Common myeloid progenitor, CD34-positive (primary cell): ENCODE measurements around the gene DOCK2.
"Not testable (repeated sequence)": the region's sequence is repeated elsewhere in the genome, so short reads cannot be mapped to it uniquely, and the experiment has no call there.

Experiments used
- CTCF ChIA-PET: fragments of 350-600 bp; sonication (Branson Sonifier 250); formaldehyde crosslinking; loops from one replicate; lab custom pipeline; 2021; ENCODE audit warnings: antibody characterized with exemption; lab: Charles Lee
- POLR2A ChIA-PET: fragments of 350-600 bp; sonication (Branson Sonifier 250); formaldehyde crosslinking; loops from one replicate; lab custom pipeline; 2021; ENCODE audit warnings: antibody characterized with exemption; lab: Charles Lee
- DNase-seq, 3 donors: peaks; one replicate each; pipeline versions ENCODE4 v3.0.0 to v3.0.0-alpha.2; 2013
- H3K27ac ChIP-seq, 2 experiments: 1 replicate in 1 of 2; 2 replicates in 1 of 2; pipeline ENCODE4 v1.7.0; 2013; ENCODE audit warnings: inconsistent platforms in 2 of 2, low read length in 2 of 2, mild to moderate bottlenecking in 2 of 2, low read depth in 1 of 2, moderate library complexity in 1 of 2; ENCODE audit not compliant: severe bottlenecking in 2 of 2, insufficient read depth in 1 of 2, poor library complexity in 1 of 2
- H3K27me3 ChIP-seq, 5 experiments: replicated peaks in 2 of 5; 1 replicate in 3 of 5; 2 replicates in 2 of 5; pipeline versions ENCODE4 v1.6.1 to v1.7.0; 2013; ENCODE audit warnings: low read length in 4 of 5, mild to moderate bottlenecking in 2 of 5, moderate library complexity in 2 of 5, inconsistent platforms in 1 of 5; ENCODE audit not compliant: insufficient read depth in 5 of 5, control insufficient read depth in 4 of 5
- H3K36me3 ChIP-seq, 4 experiments: 1 replicate in 2 of 4; 2 replicates in 2 of 4; pipeline versions ENCODE4 v1.6.1 to v1.7.0; 2013; ENCODE audit warnings: low read length in 3 of 4, control low read depth in 1 of 4, mild to moderate bottlenecking in 1 of 4; ENCODE audit not compliant: control insufficient read depth in 4 of 4, insufficient read depth in 4 of 4
- H3K4me1 ChIP-seq, 4 experiments: 1 replicate in 3 of 4; 2 replicates in 1 of 4; pipeline versions ENCODE4 v1.6.1 to v1.7.1; 2013; ENCODE audit warnings: low read length in 3 of 4, mild to moderate bottlenecking in 3 of 4, control low read depth in 1 of 4, inconsistent platforms in 1 of 4, moderate library complexity in 1 of 4; ENCODE audit not compliant: control insufficient read depth in 4 of 4, insufficient read depth in 4 of 4; ENCODE audit errors: control extremely low read depth in 1 of 4
- H3K4me3 ChIP-seq, 7 experiments: 1 replicate in 4 of 7; 2 replicates in 3 of 7; pipeline versions ENCODE4 v1.5.1 to v1.7.0; 2013; ENCODE audit warnings: mild to moderate bottlenecking in 7 of 7, low read length in 6 of 7, moderate library complexity in 6 of 7, inconsistent platforms in 2 of 7, low read depth in 2 of 7, control low read depth in 1 of 7; ENCODE audit not compliant: insufficient read depth in 4 of 7, control insufficient read depth in 1 of 7; ENCODE audit errors: extremely low read depth in 1 of 7
- H3K9me3 ChIP-seq, 5 experiments: 1 replicate in 4 of 5; 2 replicates in 1 of 5; pipeline versions ENCODE4 v1.6.1 to v1.7.1; 2013; ENCODE audit warnings: low read length in 4 of 5, mild to moderate bottlenecking in 2 of 5, inconsistent platforms in 1 of 5, low read depth in 1 of 5, moderate library complexity in 1 of 5; ENCODE audit not compliant: control insufficient read depth in 4 of 5, insufficient read depth in 2 of 5; ENCODE audit errors: control extremely low read depth in 1 of 5
- WGBS: methylation state at CpG from one replicate; pipeline ENCODE4 v1.1.5; 2013; ENCODE audit not compliant: insufficient coverage; 5-methylcytosine and 5-hydroxymethylcytosine counted together

DOCK2 gene

GRCh38 chr5:169945831-169946261 is 308.8 kb downstream of the DOCK2 start:
- ChIA-PET CTCF (interaction anchor here (1.7 kb wide), 1 partner anchor 12 kb away, joined by 4 read pairs; no protein-coding TSS in a partner anchor), POLR2A (no interaction called here)
- Histone ChIP-seq H3K9me3 (no peaks in the 10 kb centered on the region), H3K4me1 (peaks cover 0 to 16% (median 9%) of the 10 kb centered on the region in 4 experiments), H3K4me3 (no peak overlapping the region), H3K27me3 (no peaks in the 10 kb centered on the region), H3K36me3 (peaks cover 5 to 37% (median 11%) of the 10 kb centered on the region in 4 experiments), H3K27ac (peak overlapping the region in 1 of 2 experiments; percentile 29)
- 63% methylated on average over 3 of the region's 3 CpGs for WGBS
- DNase-seq = peak in 2 of 3 donors; percentile 29 to 41

- no peak overlapping the region for H3K4me3 ChIP-seq
- H3K4me1 ChIP-seq = peaks cover 0 to 16% (median 9%) of the 10 kb centered on the region in 4 experiments
- no peak overlapping the region for H3K27ac ChIP-seq
- 100% methylated on average over 5 of the region's 5 CpGs for WGBS
- H3K36me3 ChIP-seq = peaks cover 0 to 45% (median 9%) of the 10 kb centered on the region in 4 experiments
- H3K27me3 ChIP-seq = no peaks in the 10 kb centered on the region
- no peaks in the 10 kb centered on the region for H3K9me3 ChIP-seq
- no peak for DNase-seq
- ChIA-PET POLR2A (no interaction called here), CTCF (interaction anchor here (0.9 to 1.7 kb wide), 3 partner anchors 11 to 34 kb away, joined by 3 to 4 read pairs (median 3); partner anchors contain the start of gene INSYN2B)
Observed at GRCh38 chr5:169946743-169947295, 309.7 kb downstream of the DOCK2 start.

- no peaks in the 10 kb centered on the region for H3K9me3 ChIP-seq
- no peak for DNase-seq
- no peaks in the 10 kb centered on the region for H3K27me3 ChIP-seq
- peaks cover 0 to 42% (median 11%) of the 10 kb centered on the region in 4 experiments for H3K36me3 ChIP-seq
- no peak overlapping the region for H3K27ac ChIP-seq
- WGBS = 91% methylated on average over 1 of the region's 2 CpGs
- peaks cover 0 to 9% (median 8%) of the 10 kb centered on the region in 4 experiments for H3K4me1 ChIP-seq
- H3K4me3 ChIP-seq = no peak overlapping the region
- ChIA-PET CTCF (interaction anchor here (1.7 kb wide), 1 partner anchor 15 kb away, joined by 5 read pairs; no protein-coding TSS in a partner anchor), POLR2A (no interaction called here)
Observed at GRCh38 chr5:169950333-169950732, 313.3 kb downstream of the DOCK2 start.

GRCh38 chr5:169953196-169953595 is 316.1 kb downstream of the DOCK2 start:
- peak; percentile 19 to 86 (median 75) for DNase-seq
- H3K4me1 ChIP-seq, H3K4me3 ChIP-seq, H3K27ac ChIP-seq, H3K9me3 ChIP-seq, H3K27me3 ChIP-seq: not testable (repeated sequence)
- CTCF ChIA-PET = interaction anchor here (0.9 to 2.9 kb wide), 2 partner anchors 27 to 31 kb away, joined by 3 to 8 read pairs; partner anchors contain the start of gene INSYN2B
- peaks cover 3 to 24% (median 9%) of the 10 kb centered on the region in 4 experiments for H3K36me3 ChIP-seq
- POLR2A ChIA-PET = interaction anchor here (0.6 kb wide), 1 partner anchor 13 kb away, joined by 3 read pairs; no protein-coding TSS in a partner anchor
- WGBS = no CpG with 5 or more reads among the region's 4 CpGs

- no peak for DNase-seq
- H3K36me3 ChIP-seq = peaks cover 3 to 22% (median 8%) of the 10 kb centered on the region in 4 experiments
- H3K4me1 ChIP-seq = no peaks in the 10 kb centered on the region
- POLR2A ChIA-PET = no interaction called here
- 100% methylated on average over 6 of the region's 6 CpGs for WGBS
- H3K27ac ChIP-seq = no peak overlapping the region
- H3K27me3 ChIP-seq = no peaks in the 10 kb centered on the region
- CTCF ChIA-PET = interaction anchor here (1.4 kb wide), 1 partner anchor 26 kb away, joined by 5 read pairs; the partner anchor contains the start of gene INSYN2B
- H3K4me3 ChIP-seq = no peak overlapping the region
- H3K9me3 ChIP-seq = no peaks in the 10 kb centered on the region
Observed at GRCh38 chr5:169954786-169955185, 317.7 kb downstream of the DOCK2 start.

- Histone ChIP-seq H3K27ac (no peak overlapping the region), H3K4me1 (no peaks in the 10 kb centered on the region), H3K9me3 (no peaks in the 10 kb centered on the region), H3K36me3 (peaks cover 0 to 14% (median 5%) of the 10 kb centered on the region in 4 experiments), H3K27me3 (no peaks in the 10 kb centered on the region), H3K4me3 (no peak overlapping the region)
- no peak for DNase-seq
- ChIA-PET POLR2A (no interaction called here), CTCF (interaction anchor here (0.7 kb wide), 1 partner anchor 24 kb away, joined by 3 read pairs; the partner anchor contains the start of gene INSYN2B)
- WGBS = 100% methylated on average over 2 of the region's 3 CpGs
Observed at GRCh38 chr5:169956126-169956525, 319.1 kb downstream of the DOCK2 start.

- DNase-seq = no peak
- no peak overlapping the region for H3K27ac ChIP-seq
- ChIA-PET CTCF (interaction anchor here (0.7 kb wide), 1 partner anchor 24 kb away, joined by 3 read pairs; the partner anchor contains the start of gene INSYN2B), POLR2A (no interaction called here)
- H3K4me1 ChIP-seq = no peaks in the 10 kb centered on the region
- no peaks in the 10 kb centered on the region for H3K9me3 ChIP-seq
- no peaks in the 10 kb centered on the region for H3K27me3 ChIP-seq
- H3K4me3 ChIP-seq = no peak overlapping the region
- H3K36me3 ChIP-seq = peaks cover 0 to 9% (median 5%) of the 10 kb centered on the region in 4 experiments
Observed at GRCh38 chr5:169956756-169957155, 319.7 kb downstream of the DOCK2 start.
